WERI-Rb-1 (cell line): ENCODE measurements around the gene TIRAP.

Source experiments
- DNase-seq: peaks from one replicate; pipeline ENCODE4 v3.0.0-alpha.2; 2020
- H3K27ac ChIP-seq: fragments of 250-450 bp; sonication (Bioruptor Pico); 2 replicates; pipeline ENCODE4 v1.5.1; 2020; ENCODE audit warnings: mild to moderate bottlenecking, moderate library complexity
- H3K27me3 ChIP-seq: fragments of 250-450 bp; sonication (Bioruptor Pico); 2 replicates; pipeline ENCODE4 v1.5.1; 2021; ENCODE audit warnings: mild to moderate bottlenecking, low read depth, moderate library complexity; ENCODE audit not compliant: insufficient read depth, severe bottlenecking
- H3K36me3 ChIP-seq: fragments of 250-450 bp; sonication (Bioruptor Pico); 2 replicates; pipeline ENCODE4 v1.5.1; 2020; ENCODE audit warnings: mild to moderate bottlenecking, moderate library complexity
- H3K4me3 ChIP-seq: 2 replicates; pipeline ENCODE4 v1.5.1; 2011; ENCODE audit warnings: low read depth, mild to moderate bottlenecking, control low read depth, low read length
- H3K9me3 ChIP-seq: fragments of 250-450 bp; sonication (Bioruptor Pico); 2 replicates; pipeline ENCODE4 v1.5.1; 2021; ENCODE audit warnings: mild to moderate bottlenecking, moderate library complexity; ENCODE audit not compliant: severe bottlenecking
- TF ChIP-seq, protein P1 (sequence below): IDR thresholded peaks from 2 replicates; pipeline ENCODE4 v1.5.1; 2011; ENCODE audit warnings: low read depth, mild to moderate bottlenecking, control low read depth, inconsistent platforms, low read length

The TIRAP gene

DNA sequence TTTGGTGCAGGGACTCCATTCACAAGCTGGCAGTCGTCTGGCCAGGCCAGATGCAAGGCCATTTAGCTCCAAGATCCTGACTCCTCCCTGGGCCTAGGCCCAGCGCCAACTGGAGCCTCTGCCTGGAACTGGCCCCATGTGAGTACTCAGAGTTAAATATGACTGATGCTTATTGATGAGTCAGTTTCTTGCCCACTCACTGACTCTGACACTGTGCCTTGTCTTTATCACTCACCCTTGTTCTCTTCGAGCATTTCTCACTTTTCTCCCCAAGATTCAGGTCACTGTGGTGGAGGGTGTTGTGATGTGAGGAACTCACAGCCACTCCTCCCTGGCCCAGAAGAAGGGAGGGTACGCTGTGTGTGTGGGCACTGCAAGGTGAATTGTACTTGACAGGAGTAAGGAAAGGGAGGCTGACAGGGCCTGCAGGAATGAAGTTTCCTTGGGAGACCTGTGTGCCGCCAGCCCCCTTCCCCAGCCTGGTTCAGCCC is 49.4 kb downstream of the TIRAP start:
- Histone ChIP-seq H3K36me3 (peaks cover 3% of the 10 kb centered on the region; the same call in 1 of the 2 replicates), H3K27ac (no peak overlapping the region)

DNA sequence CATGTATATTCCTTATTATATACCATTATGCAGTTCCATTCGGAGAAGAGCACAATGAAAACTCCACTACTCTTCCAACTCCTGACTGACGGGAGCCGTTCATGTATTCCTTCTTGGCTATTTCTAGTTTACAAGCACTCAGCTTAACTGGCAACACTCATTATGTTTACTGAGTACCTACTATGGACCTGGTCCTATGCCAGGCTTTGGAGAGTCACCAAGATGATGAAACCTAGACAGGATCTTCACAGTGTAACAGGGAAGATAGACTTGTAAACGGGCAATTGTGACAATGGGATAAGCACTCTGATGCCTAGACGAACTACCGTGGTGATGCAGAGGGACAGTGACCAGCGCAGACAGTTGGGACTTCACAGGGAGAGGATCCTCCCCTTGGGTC is 50.2 kb downstream of the TIRAP start:
- Histone ChIP-seq H3K27me3 (no peaks in the 10 kb centered on the region), H3K36me3 (peaks cover 3% of the 10 kb centered on the region; the same call in 1 of the 2 replicates)

More for the DNA sequence above, 49.4 kb downstream of the TIRAP start:
- no peak overlapping the region for H3K4me3 ChIP-seq
- no peak for DNase-seq
- no peaks in the 10 kb centered on the region for H3K9me3 ChIP-seq
- TF ChIP-seq, protein P1, sequence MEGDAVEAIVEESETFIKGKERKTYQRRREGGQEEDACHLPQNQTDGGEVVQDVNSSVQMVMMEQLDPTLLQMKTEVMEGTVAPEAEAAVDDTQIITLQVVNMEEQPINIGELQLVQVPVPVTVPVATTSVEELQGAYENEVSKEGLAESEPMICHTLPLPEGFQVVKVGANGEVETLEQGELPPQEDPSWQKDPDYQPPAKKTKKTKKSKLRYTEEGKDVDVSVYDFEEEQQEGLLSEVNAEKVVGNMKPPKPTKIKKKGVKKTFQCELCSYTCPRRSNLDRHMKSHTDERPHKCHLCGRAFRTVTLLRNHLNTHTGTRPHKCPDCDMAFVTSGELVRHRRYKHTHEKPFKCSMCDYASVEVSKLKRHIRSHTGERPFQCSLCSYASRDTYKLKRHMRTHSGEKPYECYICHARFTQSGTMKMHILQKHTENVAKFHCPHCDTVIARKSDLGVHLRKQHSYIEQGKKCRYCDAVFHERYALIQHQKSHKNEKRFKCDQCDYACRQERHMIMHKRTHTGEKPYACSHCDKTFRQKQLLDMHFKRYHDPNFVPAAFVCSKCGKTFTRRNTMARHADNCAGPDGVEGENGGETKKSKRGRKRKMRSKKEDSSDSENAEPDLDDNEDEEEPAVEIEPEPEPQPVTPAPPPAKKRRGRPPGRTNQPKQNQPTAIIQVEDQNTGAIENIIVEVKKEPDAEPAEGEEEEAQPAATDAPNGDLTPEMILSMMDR = no peak
- H3K27me3 ChIP-seq = no peaks in the 10 kb centered on the region

DNA sequence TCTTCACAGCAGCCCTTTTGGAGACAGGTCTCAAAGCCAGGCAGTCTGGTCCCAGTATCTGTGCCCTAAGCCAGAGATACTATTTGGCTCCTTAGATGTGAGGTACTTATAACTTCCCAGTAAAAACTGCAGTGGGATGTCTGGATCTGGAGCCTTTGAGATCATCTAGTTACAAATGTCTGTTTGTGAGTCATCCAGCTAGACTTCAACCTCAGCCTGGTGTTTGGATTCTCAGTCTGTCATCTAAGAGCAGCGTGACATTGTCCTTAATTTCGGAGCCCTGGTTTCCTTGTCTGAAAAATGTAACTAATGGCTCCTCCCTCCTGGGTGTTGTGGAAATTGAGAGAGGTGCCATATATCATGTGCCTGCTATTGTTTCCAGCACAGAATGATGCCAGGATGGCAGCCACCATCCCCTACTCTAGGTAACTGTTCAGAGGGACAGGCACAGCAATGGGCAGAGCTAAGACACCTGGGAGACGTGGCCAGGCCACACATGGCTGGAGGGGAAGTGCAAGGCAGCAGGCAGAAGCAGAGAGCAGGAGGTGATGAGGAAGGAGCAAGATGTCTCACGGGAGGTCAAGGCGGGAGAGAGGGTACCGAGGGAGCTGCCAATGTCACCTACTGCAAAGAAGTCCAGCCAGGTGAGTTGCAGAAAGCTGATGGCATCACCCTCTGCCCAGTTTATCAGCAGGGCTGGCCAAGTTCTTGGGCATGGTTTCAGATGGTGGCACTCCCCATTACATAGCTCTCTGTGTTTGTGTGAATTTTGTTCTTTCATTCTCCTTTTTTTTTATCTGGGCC is 52.0 kb downstream of the TIRAP start:
- H3K9me3 ChIP-seq = no peaks in the 10 kb centered on the region
- TF ChIP-seq, protein P1 = no peak
- DNase-seq = no peak
- H3K4me3 ChIP-seq = no peak overlapping the region
- H3K36me3 ChIP-seq = peaks cover 3% of the 10 kb centered on the region; the same call in 1 of the 2 replicates
- H3K27me3 ChIP-seq = no peaks in the 10 kb centered on the region
- H3K27ac ChIP-seq = no peak overlapping the region

More for the DNA sequence above, 50.2 kb downstream of the TIRAP start:
- TF ChIP-seq, protein P1 = no peak
- no peak overlapping the region for H3K4me3 ChIP-seq
- DNase-seq = no peak
- no peak overlapping the region for H3K27ac ChIP-seq
- H3K9me3 ChIP-seq = no peaks in the 10 kb centered on the region

DNA sequence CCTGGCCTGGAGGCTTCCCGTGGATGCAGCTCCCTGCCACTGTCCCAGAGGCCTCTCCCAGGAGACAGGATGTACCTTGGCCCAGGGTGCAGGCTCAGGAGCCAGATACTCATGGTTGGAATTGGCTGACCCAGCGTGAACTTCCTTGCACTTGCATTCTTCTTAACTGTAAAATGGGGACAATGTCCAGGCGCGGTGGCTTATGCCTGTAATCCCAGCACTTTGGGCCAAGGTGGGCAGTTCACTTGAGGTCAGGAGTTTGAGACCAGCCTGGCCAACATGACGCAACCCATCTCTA is 52.5 kb downstream of the TIRAP start:
- Histone ChIP-seq H3K27ac (no peak overlapping the region), H3K36me3 (peaks cover 3% of the 10 kb centered on the region; the same call in 1 of the 2 replicates)

DNA sequence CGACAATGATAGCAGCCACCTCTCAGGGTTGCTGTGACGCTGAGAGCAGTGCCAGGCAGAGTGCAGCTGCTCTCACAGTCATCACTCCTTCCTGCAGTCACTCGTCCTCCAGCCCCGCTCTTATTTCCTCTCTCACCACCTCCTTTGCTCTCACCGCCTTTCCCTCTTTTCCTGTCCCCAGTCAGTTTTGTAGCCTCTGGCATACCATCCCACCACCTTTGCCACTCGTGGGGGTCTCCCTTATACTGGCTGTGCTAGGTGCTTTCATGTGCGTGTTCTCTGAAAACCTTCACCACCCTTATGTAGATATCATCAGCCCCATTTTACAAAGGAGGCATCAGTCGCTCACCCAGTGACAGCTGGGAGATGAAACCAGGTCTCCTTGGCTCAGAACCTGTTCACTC is 53.2 kb downstream of the TIRAP start:
- peaks cover 3% of the 10 kb centered on the region; the same call in 1 of the 2 replicates for H3K36me3 ChIP-seq

More for the DNA sequence above, 52.5 kb downstream of the TIRAP start:
- H3K27me3 ChIP-seq = no peaks in the 10 kb centered on the region
- TF ChIP-seq, protein P1 = no peak
- DNase-seq = no peak
- no peaks in the 10 kb centered on the region for H3K9me3 ChIP-seq
- H3K4me3 ChIP-seq = no peak overlapping the region

More for the DNA sequence above, 53.2 kb downstream of the TIRAP start:
- Histone ChIP-seq H3K27ac (no peak overlapping the region), H3K9me3 (no peaks in the 10 kb centered on the region), H3K27me3 (no peaks in the 10 kb centered on the region), H3K4me3 (no peak overlapping the region)
- DNase-seq = no peak
- TF ChIP-seq, protein P1 = no peak
